Measurements from ENCODE around the gene TMEM115. TPM values are rescaled to one million over a fixed set of nuclear protein-coding genes. Genes with fewer than 3 reads are reported as not detected.

The TMEM115 gene
- total RNA-seq, 2 experiments from 2014 or later, result 15.2 to 16.8 TPM

DNA sequence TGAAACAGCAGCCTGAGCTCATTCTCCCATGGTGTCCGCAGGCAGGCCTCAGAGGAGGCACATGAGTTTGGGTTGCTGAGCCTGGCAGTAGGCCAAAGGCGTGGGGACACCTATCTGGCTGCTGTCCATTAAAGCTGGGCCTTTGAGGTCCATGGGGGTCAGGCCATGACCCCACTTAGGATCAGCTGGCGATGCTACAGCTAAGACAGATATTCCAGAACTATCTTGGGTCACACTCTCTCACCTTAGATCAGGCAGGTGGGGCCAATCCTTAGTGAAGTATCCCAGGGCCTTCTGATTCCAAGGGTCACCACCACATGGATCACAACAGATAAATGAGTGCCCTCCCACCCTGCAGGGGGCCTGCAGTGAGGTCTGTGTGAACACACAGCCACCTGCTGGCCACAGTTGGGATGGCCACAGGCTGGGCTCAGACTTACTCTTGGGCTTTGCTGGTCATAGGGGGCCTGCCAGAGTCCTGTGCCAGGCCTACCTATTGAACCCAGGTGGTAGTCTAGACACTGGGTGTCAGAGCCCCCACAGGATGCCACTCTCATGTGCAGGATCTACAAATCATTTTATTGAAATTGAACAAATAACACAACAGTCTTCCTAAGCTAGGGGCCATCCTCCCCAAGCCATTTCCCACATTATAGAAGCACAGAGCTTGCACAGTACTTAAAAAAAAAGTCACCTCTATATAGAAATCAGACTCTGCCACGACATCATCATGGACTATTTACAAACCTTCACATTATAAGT is 34.8 kb downstream of the TMEM115 start:
- no peak overlapping the region for H3K4me3 Mint-ChIP-seq
- TF ChIP-seq, protein P1, sequence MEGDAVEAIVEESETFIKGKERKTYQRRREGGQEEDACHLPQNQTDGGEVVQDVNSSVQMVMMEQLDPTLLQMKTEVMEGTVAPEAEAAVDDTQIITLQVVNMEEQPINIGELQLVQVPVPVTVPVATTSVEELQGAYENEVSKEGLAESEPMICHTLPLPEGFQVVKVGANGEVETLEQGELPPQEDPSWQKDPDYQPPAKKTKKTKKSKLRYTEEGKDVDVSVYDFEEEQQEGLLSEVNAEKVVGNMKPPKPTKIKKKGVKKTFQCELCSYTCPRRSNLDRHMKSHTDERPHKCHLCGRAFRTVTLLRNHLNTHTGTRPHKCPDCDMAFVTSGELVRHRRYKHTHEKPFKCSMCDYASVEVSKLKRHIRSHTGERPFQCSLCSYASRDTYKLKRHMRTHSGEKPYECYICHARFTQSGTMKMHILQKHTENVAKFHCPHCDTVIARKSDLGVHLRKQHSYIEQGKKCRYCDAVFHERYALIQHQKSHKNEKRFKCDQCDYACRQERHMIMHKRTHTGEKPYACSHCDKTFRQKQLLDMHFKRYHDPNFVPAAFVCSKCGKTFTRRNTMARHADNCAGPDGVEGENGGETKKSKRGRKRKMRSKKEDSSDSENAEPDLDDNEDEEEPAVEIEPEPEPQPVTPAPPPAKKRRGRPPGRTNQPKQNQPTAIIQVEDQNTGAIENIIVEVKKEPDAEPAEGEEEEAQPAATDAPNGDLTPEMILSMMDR (IDR thresholded peaks at IDR 0.05), result peak; percentile 84
- POLR2A ChIA-PET, result interaction anchor here (0.8 to 13.4 kb wide), 3 partner anchors 11 to 49 kb away, joined by 3 to 126 read pairs (median 4); partner anchors contain the start of gene RASSF1
- no peaks in the 10 kb centered on the region for H3K27me3 Mint-ChIP-seq
- H3K36me3 Mint-ChIP-seq (ENCODE audit: low read depth), result peaks cover 4% of the 10 kb centered on the region
- intact Hi-C loops (cut with micrococcal nuclease), result no loop called here
- CTCF ChIA-PET, result interaction anchor here (0.6 to 3.0 kb wide), 21 partner anchors 10 to 130 kb away, joined by 3 to 40 read pairs (median 4); partner anchors contain the start of genes CYB561D2, HYAL1, HYAL3 and IFRD2
- H3K9me3 Mint-ChIP-seq, result no peaks in the 10 kb centered on the region
- DNase-seq, result peak; percentile 84
- peak; percentile 50 for ATAC-seq
- H3K4me1 Mint-ChIP-seq (ENCODE audit: low read depth), result peaks cover 31% of the 10 kb centered on the region
- no peak overlapping the region for H3K27ac Mint-ChIP-seq

DNA sequence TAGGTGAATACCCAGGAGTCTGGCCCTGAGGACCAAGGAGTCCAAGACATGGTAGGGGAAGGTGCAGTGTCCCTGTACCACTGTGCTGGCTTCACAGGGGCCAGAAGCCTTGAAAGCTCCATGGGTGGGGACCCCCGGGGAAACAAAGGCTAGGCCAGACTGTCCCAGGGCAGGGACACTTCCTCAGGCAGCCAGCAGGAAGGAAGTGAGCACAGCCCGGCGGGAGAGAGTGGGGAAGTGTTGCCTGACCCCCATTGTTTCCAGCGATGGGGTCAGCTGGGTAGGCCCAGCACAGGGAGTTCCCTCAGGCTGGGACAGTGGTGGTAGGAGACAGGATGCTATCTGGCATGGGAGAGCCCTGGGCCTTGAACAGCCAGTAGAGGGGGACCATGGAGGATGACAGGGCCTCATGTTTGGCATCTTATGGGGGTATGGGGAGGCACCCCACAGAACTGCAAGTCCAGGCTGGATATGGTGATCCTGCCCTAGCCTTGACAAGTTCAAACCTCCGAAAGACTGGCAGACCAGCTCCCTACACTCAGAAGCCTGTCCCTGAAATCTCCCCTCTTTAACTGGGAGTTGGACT is 35.6 kb downstream of the TMEM115 start:
- H3K4me3 Mint-ChIP-seq, result no peak overlapping the region
- peaks cover 5% of the 10 kb centered on the region for H3K36me3 Mint-ChIP-seq (ENCODE audit: low read depth)
- ChIA-PET POLR2A (interaction anchor here (0.5 to 13.4 kb wide), 5 partner anchors 12 to 229 kb away, joined by 3 to 126 read pairs (median 4); partner anchors contain the start of genes CYB561D2, NPRL2 and RASSF1), CTCF (interaction anchor here (0.6 to 3.0 kb wide), 20 partner anchors 9 to 129 kb away, joined by 3 to 40 read pairs (median 4); partner anchors contain the start of genes CYB561D2, HYAL1, HYAL3 and IFRD2)
- H3K4me1 Mint-ChIP-seq (ENCODE audit: low read depth), result peaks cover 37% of the 10 kb centered on the region
- no peaks in the 10 kb centered on the region for H3K27me3 Mint-ChIP-seq
- ATAC-seq (no peak), DNase-seq (no peak)
- TF ChIP-seq, protein P1 (IDR thresholded peaks at IDR 0.05), result no peak
- peak overlapping the region; percentile 17 for H3K27ac Mint-ChIP-seq
- H3K9me3 Mint-ChIP-seq, result no peaks in the 10 kb centered on the region
- intact Hi-C loops (cut with micrococcal nuclease), result no loop called here

DNA sequence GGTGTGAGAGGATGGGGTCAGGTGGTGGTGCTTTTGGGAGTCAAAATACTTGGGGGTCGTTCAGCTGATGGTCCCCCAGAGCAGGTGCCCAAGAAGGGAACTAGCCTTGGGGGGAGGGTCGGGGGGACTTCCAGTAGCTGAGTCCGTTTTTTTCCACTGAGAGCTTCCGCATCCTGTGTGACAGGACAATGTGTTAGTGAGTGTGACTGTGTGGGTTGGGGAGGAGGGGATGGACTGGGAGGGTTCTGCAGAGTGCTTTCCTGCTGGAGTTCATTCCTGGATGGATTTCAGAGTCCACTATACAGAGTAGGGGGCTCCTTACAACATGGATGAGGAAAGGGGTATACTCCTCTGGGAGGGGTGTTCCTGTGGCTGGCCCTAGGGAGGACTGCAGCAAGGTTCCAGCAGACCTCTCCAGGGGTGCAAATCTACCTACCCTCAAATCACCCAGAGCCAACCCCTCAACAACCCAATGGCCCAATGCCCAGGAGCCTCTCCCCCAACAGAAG is 36.2 kb downstream of the TMEM115 start:
- Mint-ChIP-seq H3K9me3 (no peaks in the 10 kb centered on the region), H3K27me3 (no peaks in the 10 kb centered on the region), H3K4me1 (ENCODE audit: low read depth) (peaks cover 36% of the 10 kb centered on the region), H3K27ac (no peak overlapping the region), H3K36me3 (ENCODE audit: low read depth) (peaks cover 3% of the 10 kb centered on the region), H3K4me3 (no peak overlapping the region)
- ChIA-PET POLR2A (interaction anchor here (0.7 to 13.4 kb wide), 4 partner anchors 13 to 27 kb away, joined by 3 to 126 read pairs (median 4); partner anchors contain the start of genes CYB561D2, NPRL2 and RASSF1), CTCF (interaction anchor here (1.2 to 3.0 kb wide), 5 partner anchors 9 to 27 kb away, joined by 4 to 40 read pairs (median 8); partner anchors contain the start of genes CYB561D2, HYAL1 and NPRL2)
- ATAC-seq (no peak), DNase-seq (no peak)
- TF ChIP-seq, protein P1 (IDR thresholded peaks at IDR 0.05), result no peak
- intact Hi-C loops (cut with micrococcal nuclease), result no loop called here

DNA sequence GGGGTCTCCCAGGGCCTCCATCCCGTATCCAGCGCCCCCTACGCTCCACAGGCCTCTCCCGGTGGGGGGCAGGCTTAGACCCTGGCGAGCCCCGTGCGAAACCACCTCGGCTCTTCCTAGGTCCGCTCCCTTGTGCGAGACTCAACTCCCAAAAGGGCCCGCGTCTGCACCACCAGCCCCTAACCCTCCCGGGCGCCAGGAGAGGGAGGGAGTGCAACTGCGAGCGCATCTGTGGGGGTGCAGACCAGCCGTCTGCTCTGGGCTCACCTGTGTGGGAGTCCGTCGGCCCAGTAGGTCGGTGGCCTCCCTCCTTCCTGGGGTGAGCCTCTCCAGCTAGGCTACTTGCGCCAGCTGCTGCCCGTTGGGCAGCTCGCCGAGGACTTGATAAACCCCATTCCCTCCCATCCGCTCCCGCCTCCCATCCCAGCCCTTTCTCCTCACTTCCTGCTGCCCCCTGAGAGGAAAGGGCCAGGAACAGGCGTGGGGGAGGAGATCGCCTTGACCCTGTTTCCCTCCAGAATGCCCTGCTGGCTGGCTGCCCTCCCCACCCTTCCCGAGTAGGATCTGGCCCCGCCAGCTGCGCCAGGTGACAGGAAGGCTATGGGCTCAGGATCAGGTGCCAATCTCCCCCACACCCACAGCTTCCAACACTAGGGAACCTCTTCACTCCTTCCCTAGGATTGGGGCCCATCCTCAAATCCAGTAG is 36.8 kb downstream of the TMEM115 start, which contains the start of gene HYAL2:
TSS of gene HYAL2 (minus strand) at position 360 of the 706 bp plus-strand sequence. CDS start 2,256 bp downstream, outside the sequence.
- POLR2A ChIA-PET, result interaction anchor here (1.1 to 13.4 kb wide), 4 partner anchors 13 to 96 kb away, joined by 3 to 126 read pairs (median 4); partner anchors contain the start of genes CYB561D2, NPRL2 and RASSF1
- DNase-seq, result no peak
- peaks cover 36% of the 10 kb centered on the region for H3K4me1 Mint-ChIP-seq (ENCODE audit: low read depth)

More for the DNA sequence above, 36.8 kb downstream of the TMEM115 start, which contains the start of gene HYAL2:
- TF ChIP-seq, protein P1 (IDR thresholded peaks at IDR 0.05), result no peak
- Mint-ChIP-seq H3K36me3 (ENCODE audit: low read depth) (peaks cover 1% of the 10 kb centered on the region), H3K27me3 (no peaks in the 10 kb centered on the region), H3K9me3 (no peaks in the 10 kb centered on the region), H3K27ac (peak within 1 kb of the TSS; percentile 94), H3K4me3 (peak within 1 kb of the TSS; percentile 78)
- intact Hi-C loops (cut with micrococcal nuclease), result no loop called here
- no peak for ATAC-seq
- CTCF ChIA-PET, result interaction anchor here (1.4 to 3.0 kb wide), 3 partner anchors 13 to 25 kb away, joined by 3 to 40 read pairs (median 4); no protein-coding TSS in a partner anchor

All from activated CD8-positive, alpha-beta T cell treated with anti-CD3 and anti-CD28 coated beads for 36 hours (primary cell).